22Rv1 (cell line): Measurements from ENCODE around the gene PC.

Source experiments
- CTCF ChIP-seq: fragments of 450-650 bp; IDR thresholded peaks from 2 replicates; pipeline ENCODE4 v1.5.1; 2017; ENCODE audit warnings: mild to moderate bottlenecking
- ZFX ChIP-seq: fragments of 450-650 bp; IDR thresholded peaks from 2 replicates; pipeline ENCODE4 v1.6.1; 2017; ENCODE audit warnings: antibody characterized with exemption, borderline replicate concordance

GRCh38 chr11:66914505-66914904 is 43.7 kb downstream of the PC start:
- TF ChIP-seq CTCF (no peak), ZFX (no peak)
